Right lobe of liver (tissue), 6 donors: ENCODE results near the gene PCID2. TPM values are rescaled to one million over a fixed set of nuclear protein-coding genes. Genes with fewer than 3 reads are reported as not detected.

Source experiments
- ATAC-seq, 4 donors: fragments of 200-7000 bp; cut with Tn5 transposase; one replicate each; pipeline ENCODE4 v1.9.1; 2020; ENCODE audit warnings: mild to moderate bottlenecking in 4 of 4, moderate library complexity in 4 of 4
- DNase-seq, 3 donors: peaks; one replicate each; pipeline ENCODE4 v3.0.0-alpha.2; 2020
- H3K27ac ChIP-seq, 3 donors: fragments of 200-600 bp; one replicate each; pipeline ENCODE4 v1.8.0; 2022
- H3K27me3 ChIP-seq, 2 donors: fragments of 200-600 bp; one replicate each; pipeline ENCODE4 v1.8.0; 2022
- H3K36me3 ChIP-seq, 4 donors: fragments of 200-600 bp; sonication (generic) in 1 of 4; one replicate each; pipeline versions ENCODE4 v1.5.1 to v1.8.0; 2017 to 2022; ENCODE audit warnings: control low read depth in 1 of 4
- H3K4me1 ChIP-seq, 4 donors: fragments of 200-600 bp; sonication (generic) in 1 of 4; one replicate each; pipeline versions ENCODE4 v1.5.1 to v1.8.0; 2017 to 2022; ENCODE audit warnings: control low read depth in 1 of 4
- H3K4me3 ChIP-seq, 3 donors: fragments of 200-600 bp; one replicate each; pipeline ENCODE4 v1.8.0; 2022
- H3K9me3 ChIP-seq, 4 donors: fragments of 200-600 bp; sonication (generic) in 1 of 4; one replicate each; pipeline versions ENCODE4 v1.5.1 to v1.8.0; 2017 to 2022; ENCODE audit warnings: control low read depth in 1 of 4
- CTCF ChIP-seq, 4 donors: fragments of 200-600 bp in 3 of 4; fragments of 450-650 bp in 1 of 4; IDR thresholded peaks; one replicate each; pipeline versions ENCODE4 v1.5.1 to v1.8.0; 2016 to 2022; ENCODE audit warnings: antibody characterized with exemption in 4 of 4, mild to moderate bottlenecking in 2 of 4
- POLR2A ChIP-seq: fragments of 450-650 bp; IDR thresholded peaks from one replicate; pipeline ENCODE4 v1.6.1; 2017; ENCODE audit warnings: antibody characterized with exemption, mild to moderate bottlenecking
- WGBS: methylation state at CpG from one replicate; pipeline ENCODE4 v1.1.6; 2018; ENCODE audit warnings: low coverage, low lambda C conversion rate; ENCODE audit not compliant: insufficient coverage; ENCODE audit errors: missing lambda C conversion rate; 5-methylcytosine and 5-hydroxymethylcytosine counted together
- intact Hi-C, 2 donors: fragments of 100-400 bp; cut with DNase I; formaldehyde crosslinking; loops; one replicate each; pipeline versions ENCODE4 v1.11.2 to v1.14.1; 2022
- total RNA-seq, 6 experiments: library from RNA; depleted of rRNA in 2 of 6; stranded (reverse); fragments of >200 nt in 2 of 6; fragmentation: NEBNext Ultra II Directional in 3 of 6; extraction: Animal tissue kit (Norgen Biotek cat#: 25700) in 3 of 6; gene quantifications; one replicate each; pipeline versions ENCODE4 v1.1.0 to v1.2.4, GENCODE V29; 2016 to 2023
- donor health status: DM: no; HTN: yes; CAD: no.
- donor health status: DM: no; HTN: no; CAD: no.
- donor health status: DM: no; HTN: no; CAD: no.
- donor health status: DM: no; HTN: yes; CAD: no.
- donor health status: DM: no; HTN: yes; CAD: no.

The PCID2 gene
- total RNA-seq, 6 experiments from 2014 or later = 15.1 to 24.9 (median 19.4) TPM

DNA sequence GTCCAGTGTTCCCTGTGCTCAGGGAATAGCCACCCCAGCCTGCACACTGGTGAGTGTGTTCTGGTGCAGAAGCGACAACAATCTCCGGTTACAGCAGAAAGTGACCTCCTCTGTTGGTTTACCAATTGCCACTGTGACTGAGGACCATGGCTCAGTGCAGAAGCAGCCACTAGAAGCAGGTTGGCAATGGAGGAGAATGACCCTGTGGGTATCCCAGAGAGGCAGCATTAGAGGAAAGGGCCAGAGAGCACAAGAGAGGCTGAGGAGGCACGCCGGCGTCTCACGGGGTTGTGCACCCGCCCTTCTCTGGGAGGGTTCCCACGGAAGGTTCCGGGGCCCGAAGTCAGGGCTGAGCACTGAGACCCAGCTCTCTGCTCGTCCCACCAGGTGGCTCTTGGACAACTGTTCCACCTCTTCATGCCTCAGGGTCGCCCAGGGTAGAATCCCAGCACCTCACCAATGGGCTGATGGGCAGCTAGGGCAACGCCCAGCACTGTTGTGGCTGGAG lies 36.0 kb downstream of the PCID2 start:
- intact Hi-C loops = no loop called here
- WGBS = 96% methylated on average over 4 of the region's 13 CpGs
- H3K4me3 ChIP-seq = no peak overlapping the region
- H3K36me3 ChIP-seq = peaks cover 0 to 43% (median 8%) of the 10 kb centered on the region in 4 donors
- DNase-seq (no peak), ATAC-seq (no peak)
- H3K27me3 ChIP-seq = no peaks in the 10 kb centered on the region
- H3K9me3 ChIP-seq = no peaks in the 10 kb centered on the region
- TF ChIP-seq POLR2A = no peak
- no peak for TF ChIP-seq CTCF (IDR thresholded peaks at IDR 0.05)
- no peaks in the 10 kb centered on the region for H3K4me1 ChIP-seq
- H3K27ac ChIP-seq = no peak overlapping the region

GRCh38 chr13:113171250-113172125 lies 37.0 kb downstream of the PCID2 start:
- peak in 1 of 4 donors; percentile 16 for ATAC-seq
- no peaks in the 10 kb centered on the region for H3K4me1 ChIP-seq
- DNase-seq = no peak
- no peak overlapping the region for H3K4me3 ChIP-seq
- intact Hi-C loops = no loop called here
- no peak overlapping the region for H3K27ac ChIP-seq
- no peaks in the 10 kb centered on the region for H3K27me3 ChIP-seq
- H3K9me3 ChIP-seq = no peaks in the 10 kb centered on the region
- peaks cover 0 to 37% (median 6%) of the 10 kb centered on the region in 4 donors for H3K36me3 ChIP-seq
- WGBS = 73% methylated on average over 6 of the region's 34 CpGs
- TF ChIP-seq CTCF (IDR thresholded peaks at IDR 0.05) = no peak
- TF ChIP-seq POLR2A = no peak

DNA sequence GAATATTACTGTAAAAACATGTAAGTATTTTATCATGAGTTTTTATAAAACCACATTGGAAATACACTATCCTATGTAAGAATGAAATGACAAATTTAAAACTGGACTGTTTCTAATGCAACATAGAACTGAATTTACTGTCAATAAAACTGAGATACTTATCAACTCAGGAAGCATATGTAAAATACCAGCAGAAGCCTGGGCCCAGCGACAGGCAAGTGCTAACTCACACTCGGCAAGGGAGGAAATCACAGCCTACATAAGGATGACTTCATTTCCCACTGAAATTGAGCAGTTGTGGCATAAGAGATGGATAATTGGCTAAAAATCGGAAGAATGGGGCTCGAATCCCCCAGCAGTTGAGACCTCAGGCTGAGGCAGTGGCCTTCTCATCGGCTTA lies 38.0 kb downstream of the PCID2 start:
- DNase-seq (no peak), ATAC-seq (no peak)
- Histone ChIP-seq H3K27ac (no peak overlapping the region), H3K36me3 (peaks cover 0 to 35% (median 6%) of the 10 kb centered on the region in 4 donors), H3K4me3 (no peak overlapping the region), H3K9me3 (no peaks in the 10 kb centered on the region), H3K4me1 (no peaks in the 10 kb centered on the region), H3K27me3 (no peaks in the 10 kb centered on the region)
- TF ChIP-seq POLR2A = no peak
- TF ChIP-seq CTCF (IDR thresholded peaks at IDR 0.05) = no peak
- intact Hi-C loops = no loop called here
- WGBS = 39% methylated on average over 2 of the region's 5 CpGs

DNA sequence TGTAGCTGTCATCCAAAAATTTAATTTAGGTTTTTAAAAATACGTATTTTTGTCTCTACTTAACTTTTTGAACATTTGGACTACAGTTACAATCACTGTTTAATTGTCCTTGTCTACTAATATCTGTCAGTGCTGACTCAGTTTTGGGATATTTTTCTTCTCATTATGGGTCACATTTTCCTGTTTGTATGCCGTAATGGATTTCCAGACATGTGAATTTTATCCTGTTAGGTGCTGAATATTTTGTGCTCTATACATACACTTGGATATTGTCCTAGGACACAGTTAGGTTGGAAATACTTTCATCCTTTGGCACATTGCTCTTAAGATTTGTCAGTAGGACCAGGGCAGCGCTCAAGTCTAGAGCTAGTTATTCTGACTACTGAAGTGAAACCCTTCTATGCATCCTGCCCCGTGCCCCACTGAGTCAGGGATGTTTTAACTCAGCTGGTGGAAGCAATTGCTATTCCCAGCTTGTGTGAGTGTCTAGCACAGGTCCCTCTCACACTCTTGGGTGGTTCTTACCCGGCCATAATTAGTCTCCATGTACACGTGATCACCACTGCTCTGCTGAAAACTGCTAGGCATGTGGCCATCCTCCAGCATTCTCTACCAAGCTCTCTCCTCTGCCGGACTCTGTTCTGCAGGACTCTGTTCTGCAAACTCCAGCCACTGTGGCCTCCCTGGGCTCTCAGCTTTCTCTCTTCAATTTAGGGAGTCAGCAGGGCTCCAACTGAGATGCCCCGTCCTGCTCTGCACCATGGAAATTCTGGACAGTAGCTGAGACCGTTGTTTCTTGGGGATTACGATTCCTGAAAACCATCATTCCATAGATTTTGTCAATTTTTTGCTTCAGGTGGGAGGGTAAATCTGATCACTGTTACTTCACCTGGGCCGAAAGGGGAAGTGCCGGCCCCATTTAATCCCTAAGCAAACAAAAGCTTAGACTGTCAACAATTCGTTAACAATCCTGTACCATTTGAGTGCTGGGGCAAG lies 38.9 kb downstream of the PCID2 start:
- WGBS = 74% methylated on average over 10 of the region's 13 CpGs
- Histone ChIP-seq H3K9me3 (no peaks in the 10 kb centered on the region), H3K4me1 (no peaks in the 10 kb centered on the region), H3K27me3 (no peaks in the 10 kb centered on the region), H3K4me3 (no peak overlapping the region), H3K27ac (peak overlapping the region in 1 of 3 donors; percentile 6), H3K36me3 (peaks cover 0 to 42% (median 6%) of the 10 kb centered on the region in 4 donors)
- TF ChIP-seq CTCF (IDR thresholded peaks at IDR 0.05) (no peak), POLR2A (no peak)
- intact Hi-C loops = no loop called here
- DNase-seq = no peak
- peak; percentile 19 to 80 (median 50) for ATAC-seq
